GM12878 (cell line): ENCODE results near the gene PRDM2. TPM values are rescaled to one million over a fixed set of nuclear protein-coding genes. Genes with fewer than 3 reads are reported as not detected.

ENCODE experiments used
- ATAC-seq: fragments of 200-7000 bp; cut with Tn5 transposase; 3 replicates; pipeline ENCODE4 v1.9.1; 2020; ENCODE audit warnings: mild to moderate bottlenecking, moderate library complexity
- BruUV-seq: library from RNA; stranded (reverse); fragments of 400-500 nt; replicated peaks from 2 replicates; lab custom pipeline; 2021; lab: Mats Ljungman, UMichigan
- CTCF ChIA-PET: fragments of 300-600 bp; sonication (Branson Sonifier 250); formaldehyde crosslinking; extraction: SDS; loops from one replicate; lab custom pipeline; 2021; ENCODE audit warnings: inconsistent platforms; lab: Yijun Ruan, JAX
- POLR2A ChIA-PET: fragments of 350-600 bp; formaldehyde crosslinking; extraction: SDS; loops from one replicate; lab custom pipeline; 2021; ENCODE audit warnings: inconsistent platforms; lab: Charles Lee
- RAD21 ChIA-PET: fragments of 300-600 bp; sonication (Branson Sonifier 250); formaldehyde crosslinking; loops from one replicate; lab custom pipeline; 2023; ENCODE audit warnings: antibody characterized with exemption; ENCODE audit not compliant: unreplicated experiment; lab: Charles Lee
- SMC1A ChIA-PET: fragments of 300-600 bp; sonication (Branson Sonifier 250); formaldehyde crosslinking; loops from one replicate; lab custom pipeline; 2023; ENCODE audit not compliant: unreplicated experiment, uncharacterized antibody; lab: Charles Lee
- DNase-seq: peaks from one replicate; pipeline ENCODE4 v3.0.0-alpha.2; 2011; ENCODE audit warnings: low read depth, low spot score
- FAIRE-seq: peaks from 3 replicates; lab custom pipeline; 2011; peaks lifted over from hg19 to GRCh38; lab: Jason Lieb, UNC
- H2AFZ ChIP-seq: 2 replicates; pipeline ENCODE4 v1.6.0; 2011; ENCODE audit warnings: low read depth, low read length, control low read depth; ENCODE audit not compliant: control insufficient read depth
- H3K27ac ChIP-seq: 2 replicates; pipeline ENCODE4 v1.5.1; 2011; ENCODE audit warnings: control low read depth; ENCODE audit not compliant: control insufficient read depth, insufficient read depth
- H3K27me3 ChIP-seq, 2 experiments: replicated peaks in 1 of 2; 2 replicates each; pipeline versions ENCODE4 v1.6.0 to v1.6.1; 2011; ENCODE audit warnings: low read length in 1 of 2; ENCODE audit not compliant: control insufficient read depth in 2 of 2, insufficient read depth in 2 of 2
- H3K36me3 ChIP-seq, 2 experiments: 2 replicates each; pipeline ENCODE4 v1.5.1; 2011; ENCODE audit warnings: low read length in 1 of 2; ENCODE audit not compliant: control insufficient read depth in 2 of 2, insufficient read depth in 2 of 2
- H3K4me1 ChIP-seq: 2 replicates; pipeline ENCODE4 v1.6.1; 2011; ENCODE audit warnings: mild to moderate bottlenecking, low read length, moderate library complexity, mixed read lengths; ENCODE audit not compliant: control insufficient read depth, insufficient read depth
- H3K4me2 ChIP-seq: 2 replicates; pipeline ENCODE4 v1.6.0; 2011; ENCODE audit warnings: control low read depth; ENCODE audit not compliant: control insufficient read depth, insufficient read depth
- H3K4me3 ChIP-seq: fragments of 200-600 bp; sonication (generic); 2 replicates; pipeline ENCODE4 v1.5.1; 2016
- H3K79me2 ChIP-seq: 2 replicates; pipeline ENCODE4 v1.6.0; 2011; ENCODE audit warnings: low read length; ENCODE audit not compliant: control insufficient read depth, insufficient read depth
- H3K9ac ChIP-seq: 2 replicates; pipeline ENCODE4 v1.8.0; 2011; ENCODE audit warnings: low read length, control low read depth, mixed read lengths; ENCODE audit not compliant: control insufficient read depth, insufficient read depth
- H3K9me3 ChIP-seq: replicated peaks from 3 replicates; pipeline ENCODE4 v1.5.1; 2011; ENCODE audit warnings: mild to moderate bottlenecking, low read length; ENCODE audit not compliant: control insufficient read depth, insufficient read depth
- H4K20me1 ChIP-seq: 2 replicates; pipeline ENCODE4 v1.6.0; 2011; ENCODE audit not compliant: control insufficient read depth, insufficient read depth
- BMI1 ChIP-seq: fragments of 450-650 bp; IDR thresholded peaks from 2 replicates; pipeline ENCODE4 v1.6.1; 2016; ENCODE audit warnings: mild to moderate bottlenecking, moderate library complexity, borderline replicate concordance
- CBFB ChIP-seq: IDR thresholded peaks from 2 replicates; pipeline ENCODE4 v1.6.1; 2016; ENCODE audit warnings: antibody characterized with exemption, low read depth
- CBX3 ChIP-seq: fragments of 200-600 bp; sonication (generic); IDR thresholded peaks from 2 replicates; pipeline ENCODE4 v1.6.1; 2016; ENCODE audit warnings: low read depth, borderline replicate concordance
- E4F1 ChIP-seq: fragments of 450-650 bp; IDR thresholded peaks from 2 replicates; pipeline ENCODE4 v1.6.1; 2018; ENCODE audit warnings: borderline replicate concordance, mild to moderate bottlenecking; ENCODE audit not compliant: partially characterized antibody
- HDAC6 ChIP-seq: fragments of 200-600 bp; sonication (generic); IDR thresholded peaks from one replicate; pipeline ENCODE4 v1.8.0; 2017; ENCODE audit warnings: antibody characterized with exemption; ENCODE audit not compliant: unreplicated experiment
- IRF3 ChIP-seq: fragments of 450-650 bp; IDR thresholded peaks from 2 replicates; pipeline ENCODE4 v1.6.1; 2014; ENCODE audit warnings: mild to moderate bottlenecking
- PAX8 ChIP-seq: fragments of 450-650 bp; IDR thresholded peaks from 2 replicates; pipeline ENCODE4 v1.6.1; 2017; ENCODE audit warnings: mild to moderate bottlenecking, moderate library complexity
- RFX5 ChIP-seq: IDR thresholded peaks from 2 replicates; pipeline ENCODE4 v1.6.1; 2011; ENCODE audit warnings: low read depth, low read length, improper control_type of control experiment
- SMAD1 ChIP-seq: fragments of 450-650 bp; IDR thresholded peaks from 2 replicates; pipeline ENCODE4 v1.6.1; 2018; ENCODE audit warnings: mild to moderate bottlenecking, low read depth; ENCODE audit not compliant: partially characterized antibody
- SREBF2 ChIP-seq: IDR thresholded peaks from 2 replicates; pipeline ENCODE4 v1.6.1; 2012; ENCODE audit warnings: mild to moderate bottlenecking, low read length
- TBL1XR1 ChIP-seq: IDR thresholded peaks from 2 replicates; pipeline ENCODE4 v1.6.1; 2012; ENCODE audit warnings: low read depth, low read length, improper control_type of control experiment
- ZBED1 ChIP-seq: IDR thresholded peaks from 2 replicates; pipeline ENCODE4 v1.6.1; 2016; ENCODE audit warnings: borderline replicate concordance
- ZBTB4 ChIP-seq: fragments of 450-650 bp; formaldehyde crosslinking; IDR thresholded peaks from 2 replicates; pipeline ENCODE4 v1.4.0; 2022; ENCODE audit warnings: mild to moderate bottlenecking, moderate library complexity
- ZNF217 ChIP-seq: fragments of 450-650 bp; IDR thresholded peaks from 2 replicates; pipeline ENCODE4 v1.6.1; 2017; ENCODE audit warnings: antibody characterized with exemption, mild to moderate bottlenecking
- ZNF24 ChIP-seq: fragments of 450-650 bp; IDR thresholded peaks from 2 replicates; pipeline ENCODE4 v1.6.1; 2017; ENCODE audit warnings: antibody characterized with exemption, mild to moderate bottlenecking
- WGBS: methylation state at CpG from one replicate; pipeline ENCODE4 v1.1.6; 2016; ENCODE audit warnings: low lambda C conversion rate; ENCODE audit not compliant: insufficient replicate concordance, insufficient coverage; ENCODE audit errors: missing lambda C conversion rate; 5-methylcytosine and 5-hydroxymethylcytosine counted together
- in situ Hi-C: fragments of 300-500 bp; cut with MboI; formaldehyde crosslinking; loops from 9 replicates; pipeline ENCODE4 v1.14.3; 2018; ENCODE audit warnings: mixed read lengths
- intact Hi-C: fragments of 100-400 bp; cut with micrococcal nuclease; formaldehyde crosslinking; loops from one replicate; pipeline ENCODE4 v1.14.2; 2022; ENCODE audit not compliant: unreplicated experiment
- polyA plus RNA-seq, 11 experiments: library from polyadenylated mRNA; depleted of rRNA in 4 of 11; unstranded in 6 of 11; stranded (reverse) in 5 of 11; fragments of >200 nt; fragmentation: Nextera tagmentation in 4 of 11; fragmentation: Illumina TruSeq in 1 of 11; extraction: Ambion mirVana in 4 of 11; extraction: Trizol in 1 of 11; gene quantifications; 1 replicate in 1 of 11; 2 replicates in 10 of 11; pipeline versions ENCODE4 v1.2.1 to v1.2.3, GENCODE V29; 2011 to 2016; ENCODE audit warnings: inconsistent platforms in 2 of 11, missing spikeins in 2 of 11, low read depth in 1 of 11
- total RNA-seq, 4 experiments: library from RNA; depleted of rRNA in 3 of 4; stranded (reverse); fragments of >200 nt in 3 of 4; fragmentation: Illumina TruSeq in 1 of 4; extraction: Trizol in 1 of 4; gene quantifications; 2 replicates each; pipeline versions ENCODE4 v1.2.1 to v1.2.3, GENCODE V29; 2013 to 2021

PRDM2 gene
- total and polyA plus RNA-seq, 10 of the 15 experiments (the other 5 are each of a cell fraction or from before 2014, with no cell fraction given) = 8.4 to 45.1 (median 23.5) TPM

GRCh38 chr1:13761883-13762282, 61.9 kb downstream of the PRDM2 start:
- ATAC-seq = no peak
- H3K27me3 ChIP-seq = no peaks in the 10 kb centered on the region
- no peaks in the 10 kb centered on the region for H3K9me3 ChIP-seq
- no peak overlapping the region for H3K4me3 ChIP-seq
- RAD21 ChIA-PET = no interaction called here
- FAIRE-seq = no peak
- POLR2A ChIA-PET = no interaction called here
- no peak overlapping the region for H3K27ac ChIP-seq
- DNase-seq = no peak
- peaks cover 5% of the 10 kb centered on the region in 2 experiments; a peak in 3 of 4 replicates for H3K36me3 ChIP-seq
- BruUV-seq = no TSS peak
- peaks cover 98% of the 10 kb centered on the region for H3K79me2 ChIP-seq
- H3K9ac ChIP-seq = no peak overlapping the region
- TF ChIP-seq HDAC6 (no peak), TBL1XR1 (no peak), E4F1 (no peak), ZNF217 (no peak), SMAD1 (no peak), ZBTB4 (CRISPR knock-in tag) (no peak), BMI1 (no peak), ZNF24 (no peak), CBFB (no peak), ZBED1 (no peak), SREBF2 (no peak), PAX8 (no peak), IRF3 (no peak), CBX3 (no peak), RFX5 (no peak)
- in situ Hi-C loops = no loop called here
- WGBS = 93% methylated on average over 9 of the region's 9 CpGs
- no peak overlapping the region for H3K4me2 ChIP-seq
- no peaks in the 10 kb centered on the region for H3K4me1 ChIP-seq
- H4K20me1 ChIP-seq = peaks cover 5% of the 10 kb centered on the region; the same call in 1 of the 2 replicates
- intact Hi-C loops = no loop called here
- SMC1A ChIA-PET = no interaction called here
- CTCF ChIA-PET = interaction anchor here (1.5 kb wide), 1 partner anchor 96 kb away, joined by 3 read pairs; no protein-coding TSS in a partner anchor
- no peak overlapping the region for H2AFZ ChIP-seq
